ENCODE results near the gene DSP.

- TF ChIP-seq, protein P1, sequence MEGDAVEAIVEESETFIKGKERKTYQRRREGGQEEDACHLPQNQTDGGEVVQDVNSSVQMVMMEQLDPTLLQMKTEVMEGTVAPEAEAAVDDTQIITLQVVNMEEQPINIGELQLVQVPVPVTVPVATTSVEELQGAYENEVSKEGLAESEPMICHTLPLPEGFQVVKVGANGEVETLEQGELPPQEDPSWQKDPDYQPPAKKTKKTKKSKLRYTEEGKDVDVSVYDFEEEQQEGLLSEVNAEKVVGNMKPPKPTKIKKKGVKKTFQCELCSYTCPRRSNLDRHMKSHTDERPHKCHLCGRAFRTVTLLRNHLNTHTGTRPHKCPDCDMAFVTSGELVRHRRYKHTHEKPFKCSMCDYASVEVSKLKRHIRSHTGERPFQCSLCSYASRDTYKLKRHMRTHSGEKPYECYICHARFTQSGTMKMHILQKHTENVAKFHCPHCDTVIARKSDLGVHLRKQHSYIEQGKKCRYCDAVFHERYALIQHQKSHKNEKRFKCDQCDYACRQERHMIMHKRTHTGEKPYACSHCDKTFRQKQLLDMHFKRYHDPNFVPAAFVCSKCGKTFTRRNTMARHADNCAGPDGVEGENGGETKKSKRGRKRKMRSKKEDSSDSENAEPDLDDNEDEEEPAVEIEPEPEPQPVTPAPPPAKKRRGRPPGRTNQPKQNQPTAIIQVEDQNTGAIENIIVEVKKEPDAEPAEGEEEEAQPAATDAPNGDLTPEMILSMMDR (IDR thresholded peaks at IDR 0.05 in 2 of 3, conservative IDR thresholded peaks at IDR 0.05 in 1 of 3; ENCODE audit: borderline replicate concordance in 1 of 3, insufficient read depth in 1 of 3, low read depth in 2 of 3, low read length in 2 of 3): no peak
- TF ChIP-seq, protein P2, sequence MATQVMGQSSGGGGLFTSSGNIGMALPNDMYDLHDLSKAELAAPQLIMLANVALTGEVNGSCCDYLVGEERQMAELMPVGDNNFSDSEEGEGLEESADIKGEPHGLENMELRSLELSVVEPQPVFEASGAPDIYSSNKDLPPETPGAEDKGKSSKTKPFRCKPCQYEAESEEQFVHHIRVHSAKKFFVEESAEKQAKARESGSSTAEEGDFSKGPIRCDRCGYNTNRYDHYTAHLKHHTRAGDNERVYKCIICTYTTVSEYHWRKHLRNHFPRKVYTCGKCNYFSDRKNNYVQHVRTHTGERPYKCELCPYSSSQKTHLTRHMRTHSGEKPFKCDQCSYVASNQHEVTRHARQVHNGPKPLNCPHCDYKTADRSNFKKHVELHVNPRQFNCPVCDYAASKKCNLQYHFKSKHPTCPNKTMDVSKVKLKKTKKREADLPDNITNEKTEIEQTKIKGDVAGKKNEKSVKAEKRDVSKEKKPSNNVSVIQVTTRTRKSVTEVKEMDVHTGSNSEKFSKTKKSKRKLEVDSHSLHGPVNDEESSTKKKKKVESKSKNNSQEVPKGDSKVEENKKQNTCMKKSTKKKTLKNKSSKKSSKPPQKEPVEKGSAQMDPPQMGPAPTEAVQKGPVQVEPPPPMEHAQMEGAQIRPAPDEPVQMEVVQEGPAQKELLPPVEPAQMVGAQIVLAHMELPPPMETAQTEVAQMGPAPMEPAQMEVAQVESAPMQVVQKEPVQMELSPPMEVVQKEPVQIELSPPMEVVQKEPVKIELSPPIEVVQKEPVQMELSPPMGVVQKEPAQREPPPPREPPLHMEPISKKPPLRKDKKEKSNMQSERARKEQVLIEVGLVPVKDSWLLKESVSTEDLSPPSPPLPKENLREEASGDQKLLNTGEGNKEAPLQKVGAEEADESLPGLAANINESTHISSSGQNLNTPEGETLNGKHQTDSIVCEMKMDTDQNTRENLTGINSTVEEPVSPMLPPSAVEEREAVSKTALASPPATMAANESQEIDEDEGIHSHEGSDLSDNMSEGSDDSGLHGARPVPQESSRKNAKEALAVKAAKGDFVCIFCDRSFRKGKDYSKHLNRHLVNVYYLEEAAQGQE (IDR thresholded peaks at IDR 0.05; ENCODE audit: low read depth): no peak
- TF ChIP-seq ZNF274 (IDR thresholded peaks at IDR 0.05; ENCODE audit: low read depth, low read length): no peak
Observed at GRCh38 chr6:7572213-7572943, 30.9 kb downstream of the DSP start.

Data from HCT116 (cell line).